HG02852 (cell line): Measurements from ENCODE around the gene DDHD1.

ENCODE experiments used
- ATAC-seq: cut with Tn5 transposase; IDR thresholded peaks from one replicate; pipeline ENCODE4 v1.9.1; 2021; ENCODE audit warnings: mild to moderate bottlenecking, moderate library complexity; ENCODE audit not compliant: unreplicated experiment

Gene DDHD1

DNA sequence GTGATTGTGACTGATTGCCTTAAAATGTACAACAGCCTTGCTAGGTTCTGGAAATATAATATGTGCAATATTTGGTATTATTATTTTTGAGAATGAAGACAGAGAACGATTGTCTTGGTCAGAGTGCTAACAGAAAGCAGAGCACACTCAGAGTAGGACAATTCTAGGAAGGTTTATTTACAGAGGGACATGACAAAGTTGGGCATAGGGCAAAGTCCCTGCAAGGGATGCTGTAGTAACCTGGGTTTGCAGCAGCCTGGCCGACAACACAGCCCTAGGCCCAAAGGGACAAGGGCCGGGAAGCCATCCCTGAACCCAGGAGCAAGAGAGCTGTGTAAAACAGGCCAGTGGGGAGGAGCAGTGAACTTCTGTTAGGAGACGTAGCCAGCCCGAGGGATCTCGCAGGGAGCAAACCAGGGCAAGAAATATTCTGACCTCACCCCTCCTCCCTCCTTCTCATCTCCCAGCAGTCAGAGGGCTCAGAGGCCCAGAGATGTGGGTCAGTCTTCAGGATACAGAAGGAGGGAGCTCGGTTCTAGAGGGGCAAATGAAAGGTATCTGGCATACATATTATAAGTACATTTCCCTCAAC lies 151.2 kb downstream of the DDHD1 start:
- ATAC-seq, result no peak

DNA sequence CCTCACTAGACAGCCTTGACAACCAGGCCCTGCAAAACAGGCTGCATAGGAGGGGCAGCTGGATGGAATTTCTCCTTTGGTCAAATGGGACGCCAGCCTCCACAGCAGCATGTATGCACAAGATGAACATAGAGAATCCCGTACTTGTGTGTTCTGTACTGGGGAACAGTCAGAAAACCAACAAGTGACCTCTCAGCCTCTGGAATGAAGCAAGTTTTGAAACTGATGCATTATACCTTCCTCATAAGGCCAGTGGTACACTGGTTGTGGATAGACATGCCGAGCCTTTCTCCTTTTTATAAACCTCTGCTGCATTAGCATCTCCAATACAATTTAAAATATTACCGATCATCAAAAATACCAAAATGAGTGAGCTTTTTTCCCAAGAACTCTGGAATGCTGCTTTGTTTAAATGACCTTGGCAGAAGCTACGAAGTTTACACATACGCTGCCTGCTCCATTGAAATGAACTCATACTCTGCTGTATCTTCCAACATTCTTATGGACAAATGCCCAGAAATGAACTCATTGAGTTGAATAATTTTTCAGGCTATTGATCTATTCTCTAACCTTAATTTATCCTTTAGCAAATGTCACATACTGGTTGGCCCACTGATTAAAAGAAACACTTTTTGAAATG lies 154.6 kb downstream of the DDHD1 start:
- no peak for ATAC-seq

DNA sequence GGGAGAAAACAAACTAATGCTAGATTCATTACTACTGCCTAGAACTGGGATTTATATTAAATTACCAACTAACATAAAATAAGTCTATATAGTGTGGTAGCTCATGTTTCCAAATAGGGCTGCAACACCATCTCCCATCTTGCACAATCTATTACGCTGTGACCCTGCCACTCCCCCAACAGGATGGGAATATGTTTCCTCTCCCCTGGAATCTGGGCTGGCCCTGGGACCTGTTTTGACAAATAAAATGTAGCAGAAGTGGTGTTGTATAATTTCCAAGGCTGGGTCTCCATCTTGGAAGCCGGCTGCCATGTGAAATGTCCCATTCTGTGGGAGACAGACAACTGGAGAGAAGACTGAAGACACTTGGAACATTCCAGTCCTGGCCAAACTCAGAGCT lies 156.6 kb downstream of the DDHD1 start:
- ATAC-seq, result no peak

DNA sequence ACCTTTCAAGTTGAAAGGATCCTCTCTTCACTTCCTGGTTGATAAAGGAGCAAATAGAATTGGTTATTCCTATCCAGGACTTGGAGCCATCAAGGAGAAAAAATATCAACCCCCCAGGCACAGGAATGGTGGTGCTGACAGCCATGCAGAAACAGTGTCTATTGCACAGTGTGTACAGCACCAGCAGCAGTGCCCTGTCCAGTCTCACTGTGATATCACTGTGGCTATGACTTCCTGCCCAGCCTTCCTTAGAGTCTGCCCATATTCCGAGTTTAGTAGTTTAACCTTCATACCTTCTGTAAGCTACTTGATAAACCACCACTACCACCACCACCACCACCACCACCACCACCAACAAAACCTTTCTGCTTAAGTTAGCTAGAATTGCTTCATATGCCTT lies 157.1 kb downstream of the DDHD1 start:
- no peak for ATAC-seq

- ATAC-seq, result no peak
Observed at GRCh38 chr14:52992236-52992870, 160.8 kb downstream of the DDHD1 start.

DNA sequence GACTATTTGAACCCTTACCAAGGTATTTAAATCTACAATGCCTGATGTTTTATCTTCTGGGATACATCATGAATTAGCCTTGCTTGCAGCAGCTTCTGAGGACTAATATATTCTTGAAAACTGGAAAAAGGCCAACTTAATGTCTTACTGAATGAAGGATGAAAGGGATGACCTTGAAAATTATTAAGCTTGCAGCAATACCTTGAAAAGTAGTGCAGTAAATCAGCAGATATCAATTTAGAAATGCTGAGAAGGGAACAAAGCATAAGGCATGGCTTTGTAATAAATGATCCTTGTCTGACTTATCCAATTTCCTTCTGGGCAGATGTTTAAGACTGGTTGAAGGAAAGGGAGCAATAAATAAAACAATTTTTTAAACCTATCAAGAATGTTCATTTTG lies 165.0 kb downstream of the DDHD1 start:
- no peak for ATAC-seq

- no peak for ATAC-seq
Observed at GRCh38 chr14:52987514-52987913, 165.6 kb downstream of the DDHD1 start.

- ATAC-seq, result no peak
Observed at GRCh38 chr14:52987042-52987441, 166.1 kb downstream of the DDHD1 start.
